Gastrocnemius medialis (tissue), 4 donors: Measurements from ENCODE around the gene OMP.

Experiments used
- POLR2A ChIP-seq, 2 donors: fragments of 450-650 bp; IDR thresholded peaks; one replicate each; pipeline ENCODE4 v1.6.1; 2017; ENCODE audit warnings: antibody characterized with exemption in 2 of 2, mild to moderate bottlenecking in 2 of 2, moderate library complexity in 2 of 2
- TF ChIP-seq, protein P1 (sequence below), 5 experiments: fragments of 450-650 bp in 3 of 5; fragments of 200-600 bp in 2 of 5; sonication (generic) in 2 of 5; IDR thresholded peaks in 4 of 5; conservative IDR thresholded peaks in 1 of 5; 1 replicate in 4 of 5; 2 replicates in 1 of 5; pipeline ENCODE4 v1.5.1; 2016 to 2019; ENCODE audit warnings: antibody characterized with exemption in 5 of 5, mild to moderate bottlenecking in 3 of 5, moderate library complexity in 3 of 5

DNA sequence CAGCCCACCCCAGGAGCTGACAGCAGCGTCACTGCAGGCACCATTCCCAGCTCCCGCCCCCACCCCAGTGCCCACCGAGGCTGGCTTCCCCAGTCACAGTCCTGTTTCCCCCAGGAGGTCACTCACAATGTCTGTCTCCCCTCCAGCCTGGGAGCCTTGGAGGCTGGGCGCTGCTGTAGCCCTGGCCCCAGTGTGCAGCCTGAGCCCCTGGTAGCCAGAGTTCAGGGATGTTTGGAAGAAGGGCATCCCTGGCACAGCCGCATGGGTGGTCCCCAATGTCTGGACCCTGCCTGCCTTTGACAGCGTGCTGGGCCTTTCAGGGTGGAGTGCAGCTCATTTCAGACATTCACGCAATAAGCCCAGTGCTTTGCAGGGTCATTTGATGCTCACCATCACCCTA is 31.6 kb upstream of the OMP start:
- TF ChIP-seq, protein P1, sequence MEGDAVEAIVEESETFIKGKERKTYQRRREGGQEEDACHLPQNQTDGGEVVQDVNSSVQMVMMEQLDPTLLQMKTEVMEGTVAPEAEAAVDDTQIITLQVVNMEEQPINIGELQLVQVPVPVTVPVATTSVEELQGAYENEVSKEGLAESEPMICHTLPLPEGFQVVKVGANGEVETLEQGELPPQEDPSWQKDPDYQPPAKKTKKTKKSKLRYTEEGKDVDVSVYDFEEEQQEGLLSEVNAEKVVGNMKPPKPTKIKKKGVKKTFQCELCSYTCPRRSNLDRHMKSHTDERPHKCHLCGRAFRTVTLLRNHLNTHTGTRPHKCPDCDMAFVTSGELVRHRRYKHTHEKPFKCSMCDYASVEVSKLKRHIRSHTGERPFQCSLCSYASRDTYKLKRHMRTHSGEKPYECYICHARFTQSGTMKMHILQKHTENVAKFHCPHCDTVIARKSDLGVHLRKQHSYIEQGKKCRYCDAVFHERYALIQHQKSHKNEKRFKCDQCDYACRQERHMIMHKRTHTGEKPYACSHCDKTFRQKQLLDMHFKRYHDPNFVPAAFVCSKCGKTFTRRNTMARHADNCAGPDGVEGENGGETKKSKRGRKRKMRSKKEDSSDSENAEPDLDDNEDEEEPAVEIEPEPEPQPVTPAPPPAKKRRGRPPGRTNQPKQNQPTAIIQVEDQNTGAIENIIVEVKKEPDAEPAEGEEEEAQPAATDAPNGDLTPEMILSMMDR (IDR thresholded peaks at IDR 0.05 in 4 of 5, conservative IDR thresholded peaks at IDR 0.05 in 1 of 5): no peak
- TF ChIP-seq POLR2A (IDR thresholded peaks at IDR 0.05): no peak
